Endodermal cell (in vitro differentiated cells): ENCODE results near the gene ARHGEF18. TPM values are rescaled to one million over a fixed set of nuclear protein-coding genes. Genes with fewer than 3 reads are reported as not detected.

Experiments used
- DNase-seq: peaks from one replicate; pipeline ENCODE4 v3.0.0-alpha.2; 2017
- H3K27ac ChIP-seq: 2 replicates; pipeline ENCODE4 v1.5.1; 2013; ENCODE audit warnings: mild to moderate bottlenecking, low read depth, low read length, moderate library complexity
- H3K27me3 ChIP-seq: 2 replicates; pipeline ENCODE4 v1.6.1; 2013; ENCODE audit warnings: mild to moderate bottlenecking, low read length, moderate library complexity; ENCODE audit not compliant: insufficient read depth, control insufficient read depth, poor library complexity, severe bottlenecking
- H3K36me3 ChIP-seq: 2 replicates; pipeline ENCODE4 v1.7.0; 2013; ENCODE audit warnings: mild to moderate bottlenecking, low read length, moderate library complexity; ENCODE audit not compliant: control insufficient read depth, insufficient read depth
- H3K4me1 ChIP-seq: one replicate; pipeline ENCODE4 v1.7.0; 2013; ENCODE audit warnings: low read length; ENCODE audit not compliant: control insufficient read depth, insufficient read depth
- H3K4me3 ChIP-seq: 2 replicates; pipeline ENCODE4 v1.5.1; 2013; ENCODE audit warnings: mild to moderate bottlenecking, low read length, moderate library complexity
- H3K9ac ChIP-seq: 2 replicates; pipeline ENCODE4 v1.6.1; 2013; ENCODE audit warnings: mild to moderate bottlenecking, low read length, moderate library complexity; ENCODE audit not compliant: poor library complexity, severe bottlenecking; ENCODE audit errors: extremely low read depth
- H3K9me3 ChIP-seq: 2 replicates; pipeline ENCODE4 v1.6.1; 2013; ENCODE audit warnings: mild to moderate bottlenecking, low read length, moderate library complexity; ENCODE audit not compliant: control insufficient read depth
- H3K27ac Mint-ChIP-seq: 2 replicates; pipeline ENCODE4 v1.8.0; 2020; ENCODE audit warnings: mixed read lengths
- H3K27me3 Mint-ChIP-seq: 2 replicates; pipeline ENCODE4 v1.8.0; 2021; ENCODE audit warnings: mild to moderate bottlenecking, mixed read lengths; ENCODE audit not compliant: insufficient read depth
- H3K36me3 Mint-ChIP-seq: 2 replicates; pipeline ENCODE4 v1.8.0; 2020; ENCODE audit warnings: low read depth, mixed read lengths
- H3K4me1 Mint-ChIP-seq: 2 replicates; pipeline ENCODE4 v1.8.0; 2020; ENCODE audit warnings: mixed read lengths
- H3K4me3 Mint-ChIP-seq: 2 replicates; pipeline ENCODE4 v1.8.0; 2020; ENCODE audit warnings: mild to moderate bottlenecking, moderate library complexity, mixed read lengths
- H3K9me3 Mint-ChIP-seq: 2 replicates; pipeline ENCODE4 v1.8.0; 2020; ENCODE audit warnings: mild to moderate bottlenecking, mixed read lengths
- CTCF ChIP-seq: fragments of 200-600 bp; sonication (generic); conservative IDR thresholded peaks from 2 replicates; pipeline ENCODE4 v1.5.0; 2021; ENCODE audit warnings: antibody characterized with exemption, mild to moderate bottlenecking
- WGBS, 2 experiments: methylation state at CpG; one replicate each; pipeline versions ENCODE4 v1.1.5 to v1.1.7; 2013; ENCODE audit warnings: missing lambda C conversion rate in 2 of 2, mixed read lengths in 1 of 2; ENCODE audit not compliant: insufficient coverage in 1 of 2, insufficient read length in 1 of 2; 5-methylcytosine and 5-hydroxymethylcytosine counted together
- total RNA-seq, 2 donors: library from RNA; stranded (reverse); fragmentation: NEBNext Ultra II Directional in 1 of 2; extraction: Animal tissue kit (Norgen Biotek cat#: 25700) in 1 of 2; gene quantifications; 2 replicates in 1 of 2; 3 replicates in 1 of 2; pipeline ENCODE4 v1.2.1, GENCODE V29; 2021

Gene ARHGEF18
- total RNA-seq, 2 donors from 2014 or later, result 51.7 to 53.3 TPM

GRCh38 chr19:7333198-7334118 lies 15.3 kb upstream of the ARHGEF18 start:
- no peaks in the 10 kb centered on the region for H3K4me1 ChIP-seq
- H3K36me3 Mint-ChIP-seq, result no peaks in the 10 kb centered on the region
- H3K4me1 Mint-ChIP-seq, result no peaks in the 10 kb centered on the region
- H3K4me3 Mint-ChIP-seq, result no peak overlapping the region
- no peak overlapping the region for H3K4me3 ChIP-seq
- no peaks in the 10 kb centered on the region for H3K9me3 ChIP-seq
- no peaks in the 10 kb centered on the region for H3K27me3 Mint-ChIP-seq
- H3K9ac ChIP-seq, result no peak overlapping the region
- H3K27me3 ChIP-seq, result no peaks in the 10 kb centered on the region
- no peak overlapping the region for H3K27ac ChIP-seq
- no peak for TF ChIP-seq CTCF
- DNase-seq, result no peak
- 86% methylated on average over 12 to 16 of the region's 17 CpGs for WGBS, 2 experiments
- no peak overlapping the region for H3K27ac Mint-ChIP-seq
- H3K9me3 Mint-ChIP-seq, result no peaks in the 10 kb centered on the region
- H3K36me3 ChIP-seq, result no peaks in the 10 kb centered on the region

- no peak overlapping the region for H3K27ac Mint-ChIP-seq
- Histone ChIP-seq H3K36me3 (no peaks in the 10 kb centered on the region), H3K4me1 (no peaks in the 10 kb centered on the region), H3K9ac (no peak overlapping the region), H3K4me3 (no peak overlapping the region), H3K27me3 (no peaks in the 10 kb centered on the region), H3K27ac (no peak overlapping the region), H3K9me3 (no peaks in the 10 kb centered on the region)
- no peak for DNase-seq
- 75 to 83% methylated on average over 1 to 8 of the region's 9 CpGs for WGBS, 2 experiments
- no peaks in the 10 kb centered on the region for H3K36me3 Mint-ChIP-seq
- no peak for TF ChIP-seq CTCF
- no peak overlapping the region for H3K4me3 Mint-ChIP-seq
- H3K27me3 Mint-ChIP-seq, result no peaks in the 10 kb centered on the region
- H3K9me3 Mint-ChIP-seq, result no peaks in the 10 kb centered on the region
- H3K4me1 Mint-ChIP-seq, result no peaks in the 10 kb centered on the region
These were observed 12.3 kb upstream of the ARHGEF18 start for GRCh38 chr19:7336321-7336973.

- no peak for DNase-seq
- Mint-ChIP-seq H3K36me3 (no peaks in the 10 kb centered on the region), H3K9me3 (no peaks in the 10 kb centered on the region), H3K4me1 (no peaks in the 10 kb centered on the region), H3K27ac (no peak overlapping the region), H3K27me3 (no peaks in the 10 kb centered on the region), H3K4me3 (no peak overlapping the region)
- Histone ChIP-seq H3K36me3 (no peaks in the 10 kb centered on the region), H3K4me1 (no peaks in the 10 kb centered on the region), H3K9ac (no peak overlapping the region), H3K27me3 (no peaks in the 10 kb centered on the region), H3K9me3 (no peaks in the 10 kb centered on the region), H3K27ac (no peak overlapping the region), H3K4me3 (no peak overlapping the region)
- 84 to 87% methylated on average over 6 to 12 of the region's 12 CpGs for WGBS, 2 experiments
- TF ChIP-seq CTCF, result no peak
These were observed 11.2 kb upstream of the ARHGEF18 start for GRCh38 chr19:7337380-7338194.
